Central memory CD4-positive, alpha-beta T cell (primary cell): Measurements from ENCODE around the gene RAB43.
"Not testable (repeated sequence)": the region's sequence is repeated elsewhere in the genome, so short reads cannot be mapped to it uniquely, and the experiment has no call there.

Source experiments
- DNase-seq: peaks from one replicate; pipeline ENCODE4 v3.0.0; 2022
- total RNA-seq, 3 experiments: gene quantifications; one replicate each; lab custom pipeline; 2026; lab: John Stamatoyannopoulos, UW

The RAB43 gene
- total RNA-seq = 3.1 to 10.8 (median 7.3) reads per million in 3 experiments

DNA sequence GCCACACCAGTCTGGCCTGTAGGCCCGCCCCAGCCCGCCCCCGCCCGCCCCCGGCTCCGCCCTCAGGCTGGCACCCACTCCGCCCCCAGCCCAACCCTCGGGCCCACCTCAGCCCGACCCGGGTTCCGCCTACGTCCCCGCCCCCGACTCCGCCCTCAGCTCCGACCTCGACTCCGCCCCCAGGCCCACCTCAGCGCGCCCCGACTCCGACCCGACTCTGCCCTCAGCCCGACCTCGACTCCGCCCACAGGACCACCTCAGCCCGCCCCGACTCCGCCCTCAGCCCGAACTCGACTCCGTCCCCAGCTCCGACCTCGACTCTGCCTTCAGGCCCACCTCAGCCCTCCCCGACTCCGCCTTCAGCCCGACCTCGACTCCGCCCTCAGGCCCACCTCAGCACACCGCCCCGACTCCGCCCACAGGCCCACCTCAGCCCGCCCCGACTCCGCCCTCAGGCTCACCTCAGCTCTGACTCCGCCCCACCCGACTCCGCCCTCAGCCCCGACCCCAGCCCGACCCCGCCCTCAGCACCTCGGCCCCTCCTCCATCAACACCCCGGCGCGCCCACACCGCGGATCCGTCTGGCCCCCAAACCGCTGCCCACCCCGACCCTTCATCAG lies at the start of gene RAB43:
TSS of gene RAB43 (minus strand) at position 13 of the 620 bp plus-strand sequence. CDS start 315 bp downstream, outside the sequence.
- peak; percentile 80 for DNase-seq

DNA sequence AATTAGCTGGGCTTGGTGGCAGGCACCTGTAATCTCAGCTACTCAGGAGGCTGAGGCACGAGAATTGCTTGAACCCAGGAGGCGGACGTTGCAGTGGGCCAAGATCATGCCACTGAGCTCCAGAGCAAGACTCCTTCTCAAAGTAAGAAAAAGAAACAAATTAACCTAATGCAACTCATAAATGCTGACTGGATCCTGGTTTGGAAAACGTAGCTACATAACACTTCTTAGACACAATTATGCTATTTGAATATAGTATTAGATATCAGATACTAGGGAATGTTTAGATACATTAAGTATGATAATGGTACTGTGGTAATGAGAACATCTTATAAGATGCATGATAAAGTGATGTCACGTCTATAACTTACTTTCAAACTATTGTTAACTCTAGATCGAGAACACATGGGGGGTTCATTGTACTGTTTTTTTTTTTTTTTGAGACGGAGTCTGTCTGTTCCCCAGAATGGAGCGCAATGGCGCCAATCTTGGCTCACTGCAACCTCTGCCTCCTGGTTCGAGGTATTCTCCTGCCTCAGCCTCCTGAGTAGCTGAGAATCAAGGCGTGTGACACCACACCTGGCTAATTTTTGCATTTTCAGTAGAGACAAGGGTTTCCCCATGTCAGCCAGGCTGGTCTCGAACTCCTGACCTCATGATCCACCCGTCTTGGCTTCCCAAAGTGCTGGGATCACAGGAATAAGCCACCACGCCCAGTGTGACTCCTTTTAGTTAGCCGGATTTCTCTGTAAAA lies 45.2 kb upstream of the RAB43 start:
- no peak for DNase-seq

DNA sequence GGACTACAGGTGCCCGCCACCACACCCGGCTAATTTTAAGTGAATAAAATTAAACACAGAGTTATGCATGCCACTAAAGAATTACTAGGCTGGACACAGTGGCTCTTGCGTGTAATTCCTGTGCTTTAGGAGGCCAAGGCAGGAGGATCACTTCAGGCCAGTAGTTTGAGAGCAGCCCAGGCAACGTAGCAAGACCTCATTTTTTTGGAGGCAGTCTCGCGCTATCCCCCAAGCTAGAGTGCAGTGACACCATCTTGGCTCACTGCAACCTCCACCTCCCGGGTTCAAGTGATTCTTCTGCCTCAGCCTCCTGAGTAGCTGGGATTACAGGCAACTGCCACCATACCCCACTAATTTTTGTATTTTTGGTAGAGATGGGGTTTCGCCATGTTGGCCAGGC lies 44.0 kb upstream of the RAB43 start:
- DNase-seq = not testable (repeated sequence)

DNA sequence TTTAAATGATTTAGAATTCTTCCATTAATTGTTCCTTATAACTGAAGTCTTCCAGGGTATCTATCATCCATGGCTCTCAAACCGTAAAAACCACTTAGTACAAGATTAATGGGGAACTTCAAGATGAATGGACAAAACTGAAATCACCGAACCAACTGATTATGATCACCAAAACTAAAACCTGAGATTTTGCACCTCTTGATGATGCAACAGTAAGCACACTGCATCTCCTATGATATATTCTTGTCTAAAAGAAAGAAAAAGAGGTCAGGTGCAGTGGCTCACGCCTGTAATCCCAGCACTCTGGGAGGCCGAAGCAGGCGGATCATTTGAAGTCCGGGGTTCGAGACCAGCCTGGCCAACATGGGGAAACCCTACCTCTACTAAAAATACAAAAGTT lies 42.9 kb upstream of the RAB43 start:
- DNase-seq = no peak

DNA sequence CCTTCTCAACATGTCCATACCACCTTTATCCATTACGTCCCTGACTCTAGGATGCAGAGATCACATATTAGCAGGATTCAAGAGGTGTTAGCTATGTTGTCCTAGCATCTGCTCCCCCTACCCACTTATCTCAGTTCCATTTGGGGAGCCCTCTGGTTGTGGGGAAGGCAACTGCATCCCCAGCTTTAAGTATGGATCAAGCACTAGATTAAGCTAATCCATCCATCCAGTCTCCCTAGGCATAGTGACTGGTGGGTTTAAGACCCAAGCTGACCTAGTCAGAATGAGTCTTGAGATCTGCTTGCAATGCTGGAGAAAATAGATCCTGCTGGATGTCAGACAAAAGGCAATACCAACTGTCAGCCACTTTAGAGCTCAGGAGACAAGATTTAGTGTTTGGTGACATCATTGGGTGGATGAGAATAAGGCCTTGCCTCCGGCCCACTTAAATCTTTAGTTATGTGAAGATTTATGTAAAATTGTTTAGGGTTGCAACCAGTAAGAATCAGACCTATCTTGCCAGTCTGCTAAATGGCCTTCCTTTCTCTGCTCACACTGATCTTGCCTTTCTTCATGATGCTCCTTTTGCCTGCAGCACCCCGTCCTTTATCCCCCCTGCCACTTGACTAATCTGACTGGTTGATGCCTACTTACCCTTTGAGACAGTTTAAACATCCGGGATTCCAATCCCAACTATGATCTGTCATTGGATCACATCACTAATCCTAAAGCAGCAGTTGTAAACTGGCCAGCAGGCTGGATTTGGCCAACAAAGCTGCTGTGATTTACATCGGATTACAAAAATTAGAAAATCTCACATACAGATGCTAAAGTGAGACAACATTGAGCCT lies 41.4 kb upstream of the RAB43 start:
- no peak for DNase-seq

DNA sequence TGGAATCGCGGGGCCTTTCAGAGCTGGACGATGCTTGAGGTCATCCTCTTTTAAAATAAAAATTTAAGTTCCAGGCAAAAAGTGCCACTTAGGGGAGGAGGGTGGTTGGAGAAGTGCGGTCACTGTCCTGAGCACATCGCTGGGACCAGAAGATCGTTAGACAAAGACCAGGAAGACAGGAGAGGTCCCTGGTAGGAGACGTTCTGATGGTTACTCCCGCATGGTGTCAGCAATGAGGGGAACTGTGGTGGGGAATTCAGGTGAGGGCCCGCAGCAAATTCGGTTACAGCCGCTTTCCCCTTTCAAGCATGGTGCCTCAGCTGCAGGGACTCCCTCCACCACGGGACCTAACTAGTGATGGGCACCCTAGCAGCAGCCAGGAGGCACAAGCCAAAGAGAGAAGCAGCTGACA lies 40.3 kb upstream of the RAB43 start:
- DNase-seq = no peak

DNA sequence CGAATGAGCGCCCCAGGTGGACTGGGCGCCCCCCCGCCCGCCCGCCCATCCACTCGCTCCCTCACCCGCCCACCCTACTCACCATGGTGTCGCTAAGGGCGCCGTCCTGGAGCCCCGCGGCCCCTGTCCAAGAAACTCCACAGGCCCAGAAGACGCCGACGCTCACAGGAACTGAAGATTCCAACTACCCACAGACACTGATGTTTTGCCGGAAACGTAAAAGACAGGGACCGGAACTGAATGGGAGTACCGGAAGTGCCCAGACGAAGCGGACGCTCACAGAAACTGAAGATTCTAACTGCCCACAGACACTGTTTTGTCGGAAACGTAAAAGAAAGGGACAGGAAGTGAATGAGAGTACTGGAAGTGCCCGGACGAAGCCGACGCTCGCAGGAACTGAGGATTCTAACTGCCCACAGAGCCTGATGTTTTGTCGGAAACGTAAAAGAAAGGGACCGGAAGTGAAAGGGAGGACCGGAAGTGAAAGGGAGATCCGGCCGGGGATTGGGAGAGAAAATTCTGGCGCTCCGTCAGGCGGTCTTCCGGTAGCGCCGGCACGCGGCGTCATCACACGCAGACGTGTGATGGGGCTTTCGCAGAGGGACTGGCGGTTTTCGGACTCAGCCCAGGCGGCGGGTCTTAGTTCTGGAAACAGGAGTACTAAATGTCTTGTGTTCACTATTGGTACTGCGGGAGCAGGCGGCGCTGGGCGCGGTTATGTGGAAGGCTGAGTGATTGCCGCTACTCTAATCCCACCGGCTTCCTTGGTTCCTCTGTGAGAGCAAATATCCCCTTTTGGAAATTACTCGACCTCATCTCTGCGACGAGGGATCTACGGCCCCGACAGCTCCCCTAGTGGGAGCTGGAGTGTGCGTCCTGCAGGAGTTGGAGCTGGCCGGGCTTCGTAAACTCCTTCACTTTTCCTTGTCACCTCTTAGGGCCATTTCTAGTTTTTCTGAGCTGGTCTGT lies 39.6 kb upstream of the RAB43 start, which contains the start of gene ISY1:
TSS of gene ISY1 (minus strand) at position 173 of the 969 bp plus-strand sequence. CDS start at position 85, 88 bp downstream.
- DNase-seq = peak; percentile 89

DNA sequence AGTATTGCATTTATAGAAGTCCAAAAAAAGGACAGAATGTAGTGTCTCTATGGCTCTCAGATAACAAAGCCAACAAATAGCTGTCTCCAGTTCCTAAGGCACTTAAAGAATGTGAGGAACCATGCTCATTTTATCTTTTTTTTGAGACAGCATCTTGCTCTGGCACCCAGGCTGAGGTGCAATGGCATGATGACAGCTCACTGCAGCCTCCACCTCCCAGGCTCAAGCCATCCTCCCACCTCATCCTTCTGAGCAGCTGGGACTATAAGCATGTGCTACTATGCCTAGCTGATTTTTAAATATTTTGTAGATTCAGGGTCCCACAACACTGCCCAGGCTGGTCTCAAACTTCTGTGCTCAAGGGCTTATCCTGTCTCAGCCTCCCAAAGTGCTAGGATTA lies 23.2 kb upstream of the RAB43 start:
- no peak for DNase-seq

DNA sequence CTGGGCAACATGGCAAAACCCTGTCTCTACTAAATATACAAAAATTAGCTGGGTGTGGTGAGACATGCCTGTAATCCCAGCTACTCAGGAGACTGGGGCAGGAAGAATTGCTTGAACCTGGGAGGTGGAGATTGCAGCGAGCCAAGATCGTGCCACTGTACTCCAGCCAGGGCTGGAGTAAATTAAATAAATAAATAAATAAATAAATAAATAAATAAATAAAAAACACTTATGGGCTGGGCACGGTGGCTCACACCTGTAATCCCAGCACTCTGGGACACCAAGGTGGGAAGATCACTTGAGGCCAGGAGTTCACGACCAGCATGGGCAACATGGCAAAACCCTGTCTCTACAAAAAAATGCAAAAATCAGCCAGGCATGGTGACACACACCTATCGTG lies 19.4 kb upstream of the RAB43 start:
- DNase-seq = not testable (repeated sequence)

DNA sequence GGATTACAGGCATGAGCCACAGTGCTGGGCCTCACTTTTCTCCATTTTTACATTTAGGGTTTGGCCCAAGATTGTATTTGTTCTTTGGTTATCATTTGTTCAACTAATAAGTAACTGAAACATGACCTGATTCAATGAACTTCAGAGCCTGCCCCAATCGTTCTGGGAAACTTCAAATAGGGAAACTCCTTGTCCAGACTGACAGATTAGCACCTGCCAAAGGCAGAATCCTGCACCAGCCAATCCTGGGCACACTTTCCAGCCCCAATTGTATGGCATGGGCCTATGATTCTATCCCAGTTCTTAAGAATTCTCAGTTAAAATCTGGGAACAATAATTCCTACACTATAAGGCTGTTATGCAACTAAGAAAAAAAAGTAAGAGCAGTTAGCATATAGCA lies 18.3 kb upstream of the RAB43 start:
- DNase-seq = no peak

DNA sequence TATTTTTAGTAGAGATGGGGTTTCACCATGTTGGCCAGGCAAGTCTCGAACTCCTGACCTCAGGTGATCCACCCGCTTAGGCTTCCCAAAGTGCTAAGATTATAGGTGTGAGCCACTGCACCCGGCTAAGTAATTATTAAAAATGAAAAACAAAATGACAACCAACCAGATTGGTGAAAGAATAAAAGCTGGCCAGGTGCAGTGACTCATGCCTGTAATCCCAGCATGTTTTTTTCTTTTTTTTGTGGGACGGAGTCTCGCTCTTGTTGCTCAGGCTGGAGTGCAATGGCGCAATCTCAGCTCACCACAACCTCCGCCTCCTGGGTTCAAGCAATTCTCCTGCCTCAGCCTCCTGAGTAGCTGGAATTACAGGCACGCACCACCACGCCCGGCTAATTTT lies 14.7 kb upstream of the RAB43 start:
- not testable (repeated sequence) for DNase-seq

DNA sequence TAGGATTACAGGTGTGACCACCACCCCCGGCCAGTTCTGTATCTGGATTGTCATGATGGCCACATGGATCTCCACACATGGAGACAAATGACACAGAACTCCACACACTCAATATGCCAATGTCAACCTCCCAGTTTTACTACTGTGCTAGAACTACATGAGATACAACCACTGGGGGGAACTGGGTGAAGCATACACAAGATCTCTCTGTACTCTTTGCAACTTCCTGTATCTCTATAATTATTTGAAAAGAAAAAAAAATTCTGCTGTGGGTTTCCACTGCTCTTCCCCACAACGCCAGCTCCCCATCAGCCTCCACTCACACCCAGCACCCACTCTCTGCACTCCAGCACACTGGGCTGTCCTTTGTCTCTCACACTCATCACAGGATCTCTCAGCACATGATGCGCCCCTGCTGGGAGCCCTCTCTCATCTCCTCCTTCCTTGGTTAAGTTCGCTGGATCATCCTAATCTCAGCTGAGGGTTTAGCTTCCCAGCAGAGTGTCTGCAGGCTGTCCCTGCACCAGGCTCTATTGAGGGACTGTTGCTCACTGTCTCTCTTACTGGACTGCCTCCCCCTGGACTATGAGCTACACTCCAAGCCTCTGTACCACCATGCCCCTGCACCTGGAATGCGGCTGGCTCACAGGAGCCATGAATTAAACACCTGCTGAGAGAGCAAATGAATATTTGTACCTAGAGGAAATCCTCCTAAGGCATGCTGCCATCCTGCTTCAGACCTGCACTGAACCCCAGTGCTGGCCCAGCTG lies 10.7 kb upstream of the RAB43 start:
- DNase-seq = no peak

DNA sequence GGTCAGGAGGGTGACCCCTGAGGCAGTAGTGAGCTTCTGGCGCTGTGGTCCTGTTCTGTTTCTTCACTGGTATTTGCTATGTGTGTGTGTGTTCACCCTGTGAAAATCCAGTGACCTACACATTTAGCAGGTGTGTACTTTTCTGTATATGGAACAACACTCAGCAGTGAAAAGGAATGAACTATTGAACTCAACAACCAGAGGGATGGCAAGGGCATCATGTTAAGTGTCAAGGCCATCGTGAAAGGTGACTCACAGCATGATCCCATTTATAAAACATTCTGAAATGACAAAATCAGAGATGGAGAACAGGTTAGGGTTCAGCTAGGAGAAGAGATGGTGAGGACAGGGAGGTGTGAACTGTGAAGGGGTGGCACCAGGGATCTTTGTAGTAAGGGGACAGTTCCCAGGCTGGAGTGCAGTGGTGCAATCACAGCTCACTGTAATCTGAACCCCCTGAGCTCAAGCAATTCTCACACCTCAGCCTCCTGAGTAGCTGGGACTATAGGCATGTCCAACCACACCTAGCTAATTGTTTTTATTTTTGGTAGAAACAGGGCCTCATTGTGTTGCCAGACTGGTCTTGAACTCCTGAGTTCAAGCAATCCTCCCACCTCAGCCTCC lies 10.0 kb upstream of the RAB43 start:
- DNase-seq = no peak

DNA sequence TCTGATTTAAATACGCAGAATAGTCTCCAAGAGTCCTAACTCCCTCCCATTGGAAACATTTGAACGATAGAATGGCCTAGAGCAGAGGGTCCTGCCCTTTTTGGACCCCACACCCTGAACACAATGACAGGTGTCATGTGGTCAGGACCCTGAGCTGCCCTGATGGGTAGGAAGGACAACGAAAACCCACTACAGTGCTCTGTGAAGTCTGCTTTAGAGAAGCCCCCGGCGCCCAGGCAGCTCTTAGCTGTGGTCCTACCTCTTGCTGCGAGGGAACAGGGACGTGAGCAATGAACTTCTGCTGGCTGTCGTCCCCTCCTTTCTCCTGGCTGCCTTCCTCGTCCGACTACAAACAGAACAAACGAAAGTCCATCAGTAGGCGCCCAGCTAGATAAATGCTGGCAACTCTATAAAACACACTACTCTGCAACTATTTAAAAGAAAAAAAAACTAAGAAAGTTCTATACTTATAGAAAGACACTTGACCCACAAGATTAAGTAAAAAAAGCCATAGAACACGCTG lies 8.7 kb upstream of the RAB43 start:
- DNase-seq = no peak

DNA sequence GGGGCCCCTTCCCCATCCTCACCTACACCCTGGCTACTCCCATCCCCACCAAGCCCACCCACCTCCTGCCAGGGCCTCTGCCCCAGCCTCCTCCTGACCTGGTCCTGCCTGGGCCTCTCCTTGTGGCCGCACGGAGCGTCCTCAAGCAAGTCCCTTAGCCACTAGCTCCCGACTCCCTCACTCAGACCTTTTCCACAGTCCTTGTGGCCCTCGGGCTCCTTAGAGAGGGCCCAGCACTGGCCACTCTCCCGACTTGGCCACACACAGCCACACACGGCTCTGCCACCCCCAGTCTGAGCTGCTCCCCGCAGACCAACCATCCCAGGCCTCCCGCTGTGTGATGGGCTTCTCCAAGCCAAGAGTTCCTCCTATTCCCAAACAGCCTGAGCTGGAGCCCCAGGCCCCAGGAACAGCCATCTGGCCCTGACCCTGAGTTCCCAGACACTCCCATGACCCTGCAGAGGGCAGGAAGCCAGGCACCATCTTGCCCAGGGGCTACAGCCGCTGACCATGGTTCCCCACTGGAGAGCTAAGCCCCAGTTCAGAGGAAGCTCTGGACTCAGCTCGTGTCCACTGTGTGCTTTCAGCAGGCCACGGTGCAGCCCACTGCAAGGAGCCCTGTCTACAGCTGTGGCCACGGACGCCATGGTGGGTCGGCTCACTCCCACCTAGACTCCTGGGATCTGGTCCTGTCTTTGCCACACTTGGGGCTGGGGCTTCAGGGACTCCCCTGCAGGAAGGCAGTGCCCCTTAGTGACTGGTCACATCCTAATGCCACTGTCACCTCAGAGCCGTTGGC lies 7.0 kb upstream of the RAB43 start:
- DNase-seq = no peak

DNA sequence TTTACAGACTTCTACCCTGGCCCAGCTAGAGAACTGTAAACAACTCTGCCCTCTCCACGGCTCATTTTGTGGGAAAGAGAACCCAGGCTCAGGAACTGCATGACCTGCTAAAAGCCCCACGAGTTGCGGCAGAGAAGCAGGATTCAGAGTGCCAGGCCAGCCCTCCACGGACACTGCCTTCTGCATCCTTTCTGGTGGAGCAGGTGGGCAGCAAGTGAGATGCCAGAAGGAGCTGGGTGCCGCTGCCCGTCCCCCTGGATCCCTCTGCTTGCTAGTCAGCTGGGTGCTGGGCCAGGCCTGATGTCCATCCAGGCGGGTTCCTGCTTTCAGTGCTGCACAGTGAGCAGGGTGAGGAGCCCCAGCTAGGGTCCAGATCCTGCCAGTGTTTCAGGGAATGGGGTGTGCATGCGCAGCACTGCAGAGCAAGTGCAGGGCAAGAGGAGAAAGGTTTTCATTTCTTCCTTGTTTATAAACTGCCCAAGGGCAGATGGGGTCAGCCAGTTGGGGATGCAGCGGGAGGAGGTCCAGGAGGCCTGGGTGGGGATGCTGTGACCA lies 5.2 kb upstream of the RAB43 start:
- DNase-seq = no peak

DNA sequence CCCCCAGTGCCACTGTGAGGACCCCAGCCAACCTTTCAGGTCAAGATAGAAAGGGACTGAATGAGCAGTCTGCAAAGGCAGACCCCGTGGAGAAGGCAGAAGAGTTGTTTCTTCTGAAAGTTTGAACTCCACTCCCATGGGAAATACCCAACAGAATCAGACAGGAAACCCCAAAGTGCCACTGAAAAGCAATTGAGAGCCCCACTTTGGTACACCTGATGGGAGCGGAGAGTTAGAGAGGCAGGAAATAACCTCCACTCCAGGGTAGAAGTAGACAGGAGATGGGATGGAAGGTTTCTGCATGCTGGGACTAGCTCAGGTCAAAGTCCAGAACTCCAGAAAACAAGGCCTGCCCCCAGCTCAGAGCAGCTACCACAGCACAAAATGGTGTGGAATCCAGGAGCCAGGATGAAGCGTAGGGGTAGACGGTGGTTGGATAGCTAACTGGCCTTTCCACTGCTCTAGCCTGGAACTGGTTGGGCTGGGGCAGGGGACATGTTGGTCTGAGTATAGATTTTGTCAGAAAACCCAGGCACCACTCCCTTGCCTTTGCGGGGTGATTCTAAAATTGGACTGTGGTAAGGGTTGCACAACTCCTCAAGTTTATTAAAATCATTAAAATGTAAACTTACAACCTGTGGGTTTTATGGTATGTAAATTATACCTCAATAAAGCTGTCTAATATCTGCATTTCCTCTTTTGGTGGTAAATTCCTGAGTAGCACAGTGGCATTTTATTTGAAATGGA lies 1.9 kb upstream of the RAB43 start:
- peak; percentile 44 for DNase-seq

DNA sequence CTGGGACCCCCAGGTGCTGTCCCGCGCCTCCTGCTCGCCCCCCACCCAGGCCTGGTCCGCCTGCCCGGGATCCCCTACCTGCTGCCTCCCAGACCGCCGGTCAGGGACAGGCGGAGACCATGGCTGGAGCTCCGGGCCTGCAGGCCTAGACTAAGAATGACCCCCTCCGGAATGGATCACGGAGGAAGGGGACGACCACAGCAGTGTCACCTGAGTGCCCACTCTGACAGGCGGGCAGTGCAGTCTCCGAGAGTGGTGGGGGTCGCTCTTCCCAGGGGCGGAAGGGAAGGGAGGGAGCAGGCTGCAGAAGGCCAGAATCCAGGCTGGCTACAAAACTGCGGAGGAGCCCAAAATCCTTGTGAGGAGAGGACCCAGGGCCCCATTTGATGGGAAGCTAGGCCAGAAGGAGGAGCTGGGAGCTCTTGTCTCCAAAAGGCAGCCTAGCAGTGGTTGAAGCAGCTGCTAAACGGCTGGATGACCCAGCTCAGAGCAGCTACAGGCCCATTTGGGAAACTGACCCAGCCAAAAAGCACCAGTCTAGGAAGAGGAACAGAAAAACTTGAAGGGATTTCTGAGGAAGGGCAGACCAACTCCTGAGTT lies 908 bp upstream of the RAB43 start:
- DNase-seq = peak; percentile 7
